ENCODE data around the gene ODAD4.

GRCh38 chr17:41913798-41914197 is 16.6 kb upstream of the ODAD4 start:
- no peak for TF ChIP-seq SP1 (IDR thresholded peaks at IDR 0.05; ENCODE audit: low read depth)
- no peak for TF ChIP-seq CTCF (IDR thresholded peaks at IDR 0.05 in 2 of 3, conservative IDR thresholded peaks at IDR 0.05 in 1 of 3; ENCODE audit: borderline replicate concordance in 1 of 3, insufficient read depth in 1 of 3, low read depth in 2 of 3, low read length in 2 of 3)
- TF ChIP-seq, protein P1, sequence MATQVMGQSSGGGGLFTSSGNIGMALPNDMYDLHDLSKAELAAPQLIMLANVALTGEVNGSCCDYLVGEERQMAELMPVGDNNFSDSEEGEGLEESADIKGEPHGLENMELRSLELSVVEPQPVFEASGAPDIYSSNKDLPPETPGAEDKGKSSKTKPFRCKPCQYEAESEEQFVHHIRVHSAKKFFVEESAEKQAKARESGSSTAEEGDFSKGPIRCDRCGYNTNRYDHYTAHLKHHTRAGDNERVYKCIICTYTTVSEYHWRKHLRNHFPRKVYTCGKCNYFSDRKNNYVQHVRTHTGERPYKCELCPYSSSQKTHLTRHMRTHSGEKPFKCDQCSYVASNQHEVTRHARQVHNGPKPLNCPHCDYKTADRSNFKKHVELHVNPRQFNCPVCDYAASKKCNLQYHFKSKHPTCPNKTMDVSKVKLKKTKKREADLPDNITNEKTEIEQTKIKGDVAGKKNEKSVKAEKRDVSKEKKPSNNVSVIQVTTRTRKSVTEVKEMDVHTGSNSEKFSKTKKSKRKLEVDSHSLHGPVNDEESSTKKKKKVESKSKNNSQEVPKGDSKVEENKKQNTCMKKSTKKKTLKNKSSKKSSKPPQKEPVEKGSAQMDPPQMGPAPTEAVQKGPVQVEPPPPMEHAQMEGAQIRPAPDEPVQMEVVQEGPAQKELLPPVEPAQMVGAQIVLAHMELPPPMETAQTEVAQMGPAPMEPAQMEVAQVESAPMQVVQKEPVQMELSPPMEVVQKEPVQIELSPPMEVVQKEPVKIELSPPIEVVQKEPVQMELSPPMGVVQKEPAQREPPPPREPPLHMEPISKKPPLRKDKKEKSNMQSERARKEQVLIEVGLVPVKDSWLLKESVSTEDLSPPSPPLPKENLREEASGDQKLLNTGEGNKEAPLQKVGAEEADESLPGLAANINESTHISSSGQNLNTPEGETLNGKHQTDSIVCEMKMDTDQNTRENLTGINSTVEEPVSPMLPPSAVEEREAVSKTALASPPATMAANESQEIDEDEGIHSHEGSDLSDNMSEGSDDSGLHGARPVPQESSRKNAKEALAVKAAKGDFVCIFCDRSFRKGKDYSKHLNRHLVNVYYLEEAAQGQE (IDR thresholded peaks at IDR 0.05; ENCODE audit: low read depth): no peak
